Endothelial cell of umbilical vein (primary cell): ENCODE data around the gene RUNX2. TPM values are rescaled to one million over a fixed set of nuclear protein-coding genes. Genes with fewer than 3 reads are reported as not detected.

Experiments
- BruUV-seq: library from RNA; stranded (reverse); fragments of 400-500 nt; replicated peaks from 2 replicates; lab custom pipeline; 2021; lab: Mats Ljungman, UMichigan
- CTCF ChIA-PET: fragments of 300-600, 350-600 bp; sonication (Branson Sonifier 250); formaldehyde crosslinking; loops from one replicate; lab custom pipeline; 2021; ENCODE audit warnings: antibody characterized with exemption, inconsistent platforms; lab: Charles Lee
- POLR2A ChIA-PET: fragments of 300-600, 350-600 bp; sonication (Branson Sonifier 250); formaldehyde crosslinking; loops from one replicate; lab custom pipeline; 2021; ENCODE audit warnings: antibody characterized with exemption, inconsistent platforms; lab: Charles Lee
- DNase-seq: peaks from one replicate; pipeline ENCODE4 v3.0.0-alpha.2; 2011; ENCODE audit warnings: low read depth, low spot score
- FAIRE-seq: peaks from 2 replicates; lab custom pipeline; 2011; peaks lifted over from hg19 to GRCh38; lab: Jason Lieb, UNC
- H2AFZ ChIP-seq: 2 replicates; pipeline ENCODE4 v1.6.0; 2012; ENCODE audit warnings: low read depth, low read length, control low read depth, inconsistent platforms
- H3K27ac ChIP-seq: 2 replicates; pipeline ENCODE4 v1.5.1; 2011; ENCODE audit warnings: low read depth, mild to moderate bottlenecking, control low read depth, low read length, moderate library complexity; ENCODE audit not compliant: insufficient read depth
- H3K27me3 ChIP-seq, 2 experiments: 2 replicates each; pipeline versions ENCODE4 v1.6.0 to v1.6.1; 2011; ENCODE audit warnings: low read length in 2 of 2, mixed read lengths in 1 of 2; ENCODE audit not compliant: control insufficient read depth in 2 of 2, insufficient read depth in 2 of 2
- H3K36me3 ChIP-seq, 2 experiments: 2 replicates in 1 of 2; 3 replicates in 1 of 2; pipeline ENCODE4 v1.5.1; 2011; ENCODE audit warnings: low read length in 2 of 2, mild to moderate bottlenecking in 1 of 2, moderate library complexity in 1 of 2; ENCODE audit not compliant: control insufficient read depth in 2 of 2, insufficient read depth in 2 of 2; ENCODE audit errors: extremely low read depth in 1 of 2
- H3K4me1 ChIP-seq: 3 replicates; pipeline ENCODE4 v1.5.1; 2011; ENCODE audit warnings: mild to moderate bottlenecking, low read length; ENCODE audit not compliant: control insufficient read depth, insufficient read depth; ENCODE audit errors: extremely low read depth
- H3K4me2 ChIP-seq: 2 replicates; pipeline ENCODE4 v1.6.1; 2011; ENCODE audit warnings: low read length, control low read depth, mixed read lengths; ENCODE audit not compliant: insufficient read depth
- H3K4me3 ChIP-seq, 3 experiments: fragments of 200-600 bp in 1 of 3; sonication (generic), shearing (Covaris generic) in 1 of 3; replicated peaks in 1 of 3; 2 replicates each; pipeline ENCODE4 v1.5.1; 2011 to 2016; ENCODE audit warnings: control low read depth in 3 of 3, low read length in 3 of 3, mild to moderate bottlenecking in 2 of 3, inconsistent platforms in 1 of 3, low read depth in 1 of 3, moderate library complexity in 1 of 3; ENCODE audit not compliant: insufficient read depth in 1 of 3
- H3K79me2 ChIP-seq: 2 replicates; pipeline ENCODE4 v1.6.0; 2012; ENCODE audit warnings: low read length, inconsistent platforms; ENCODE audit not compliant: control insufficient read depth, insufficient read depth
- H3K9ac ChIP-seq: replicated peaks from 2 replicates; pipeline ENCODE3; 2011; ENCODE audit warnings: low read length, control low read depth; ENCODE audit not compliant: insufficient read depth; ENCODE audit errors: extremely low read depth
- H3K9me1 ChIP-seq: replicated peaks from 3 replicates; pipeline ENCODE4 v1.6.0; 2011; ENCODE audit warnings: mild to moderate bottlenecking, low read length; ENCODE audit not compliant: control insufficient read depth, insufficient read depth; ENCODE audit errors: extremely low read depth
- H3K9me3 ChIP-seq: replicated peaks from 2 replicates; pipeline ENCODE4 v1.5.1; 2012; ENCODE audit warnings: low read length, inconsistent platforms; ENCODE audit not compliant: control insufficient read depth, insufficient read depth
- H4K20me1 ChIP-seq: replicated peaks from 2 replicates; pipeline ENCODE3; 2011; ENCODE audit warnings: mild to moderate bottlenecking, low read length; ENCODE audit not compliant: control insufficient read depth, insufficient read depth; ENCODE audit errors: extremely low read depth
- EZH2 ChIP-seq: IDR thresholded peaks from 2 replicates; pipeline ENCODE4 v1.6.1; 2012; ENCODE audit warnings: borderline replicate concordance, low read depth, mild to moderate bottlenecking, moderate library complexity, low read length, inconsistent platforms; ENCODE audit not compliant: severe bottlenecking
- FOS ChIP-seq: IDR thresholded peaks from 2 replicates; pipeline ENCODE4 v1.6.1; 2011; ENCODE audit warnings: mild to moderate bottlenecking, low read length, moderate library complexity, borderline replicate concordance; ENCODE audit not compliant: insufficient read depth
- GATA2 ChIP-seq: IDR thresholded peaks from 2 replicates; pipeline ENCODE4 v1.7.0; 2011; ENCODE audit warnings: low read depth, mild to moderate bottlenecking, moderate library complexity, mixed read lengths, low read length; ENCODE audit not compliant: insufficient read length, insufficient read depth
- JUN ChIP-seq: IDR thresholded peaks from 2 replicates; pipeline ENCODE4 v1.6.1; 2011; ENCODE audit warnings: borderline replicate concordance, low read depth; ENCODE audit not compliant: insufficient read length, insufficient read depth
- MYC ChIP-seq: IDR thresholded peaks from one replicate; pipeline ENCODE4 v1.6.1; 2011; ENCODE audit warnings: mild to moderate bottlenecking, low read depth, low read length
- POLR2A ChIP-seq: IDR thresholded peaks from 2 replicates; pipeline ENCODE4 v1.6.1; 2012; ENCODE audit warnings: low read depth, mild to moderate bottlenecking, control low read depth, low read length
- POLR2AphosphoS5 ChIP-seq: IDR thresholded peaks from 2 replicates; pipeline ENCODE4 v1.6.1; 2012; ENCODE audit warnings: low read depth, mild to moderate bottlenecking, control low read depth, low read length, moderate library complexity; ENCODE audit not compliant: insufficient read depth
- dilution Hi-C: fragments of 300-500 bp; cut with MboI; formaldehyde crosslinking; loops from one replicate; pipeline ENCODE4 v1.15.0; 2019; ENCODE audit warnings: low sequenced_read_pairs; ENCODE audit not compliant: extremely low pct_ligation_motif_present
- intact Hi-C: fragments of 100-400 bp; cut with micrococcal nuclease; formaldehyde crosslinking; loops from one replicate; pipeline ENCODE4 v1.10.0; 2022
- polyA plus RNA-seq, 4 experiments: library from polyadenylated mRNA; depleted of rRNA in 3 of 4; stranded (reverse) in 3 of 4; unstranded in 1 of 4; fragments of >200 nt; gene quantifications; 2 replicates each; pipeline versions ENCODE4 v1.2.1 to v1.2.3, GENCODE V29; 2011 to 2012; ENCODE audit warnings: missing spikeins in 1 of 4
- total RNA-seq: library from RNA; stranded (reverse); gene quantifications from 2 replicates; pipeline ENCODE4 v1.2.3, GENCODE V29; 2021
- TF ChIP-seq, protein P1 (sequence below): IDR thresholded peaks from 2 replicates; pipeline ENCODE4 v1.6.1; 2011; ENCODE audit not compliant: insufficient read depth, insufficient read length
- TF ChIP-seq, protein P2 (sequence below), 2 donors: IDR thresholded peaks; 1 replicate in 1 of 2; 2 replicates in 1 of 2; pipeline ENCODE4 v1.5.1; 2011; ENCODE audit warnings: low read length in 2 of 2, mild to moderate bottlenecking in 2 of 2, moderate library complexity in 2 of 2, control low read depth in 1 of 2, inconsistent platforms in 1 of 2, low read depth in 1 of 2; ENCODE audit not compliant: insufficient read depth in 1 of 2; ENCODE audit errors: extremely low read depth in 1 of 2

The RUNX2 gene
- total and polyA plus RNA-seq, 2 donors (not counting 3 experiments of a cell fraction or from before 2014, with no cell fraction given): 0.06 TPM; not detected in 1

DNA sequence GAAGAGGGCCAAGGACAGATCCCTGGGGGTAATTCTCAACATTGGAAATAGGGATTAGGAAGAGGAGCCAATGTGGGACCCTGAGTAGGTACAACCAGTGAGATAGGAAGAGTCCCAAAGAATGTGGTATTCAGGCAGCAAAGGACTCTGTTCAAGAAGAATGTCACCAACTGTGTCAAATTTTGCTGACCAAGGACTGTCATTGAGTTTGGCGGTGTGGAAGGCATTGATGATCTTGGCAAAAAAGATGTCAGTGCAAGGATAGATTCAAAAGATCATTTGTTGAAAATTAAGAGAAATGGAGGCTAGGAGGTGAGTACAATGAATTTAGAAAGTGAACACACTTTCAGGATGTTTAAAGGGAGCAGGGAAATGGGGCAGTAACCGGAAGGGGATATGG is 132.0 kb downstream of the RUNX2 start:
- DNase-seq: no peak
- no peak overlapping the region for H3K4me2 ChIP-seq
- no peaks in the 10 kb centered on the region for H3K79me2 ChIP-seq
- TF ChIP-seq GATA2: no peak
- TF ChIP-seq, protein P1, sequence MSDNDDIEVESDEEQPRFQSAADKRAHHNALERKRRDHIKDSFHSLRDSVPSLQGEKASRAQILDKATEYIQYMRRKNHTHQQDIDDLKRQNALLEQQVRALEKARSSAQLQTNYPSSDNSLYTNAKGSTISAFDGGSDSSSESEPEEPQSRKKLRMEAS: no peak
- no TSS peak for BruUV-seq
- H3K9ac ChIP-seq: no peak overlapping the region
- no peaks in the 10 kb centered on the region for H3K36me3 ChIP-seq
- no peaks in the 10 kb centered on the region for H3K4me1 ChIP-seq
- H2AFZ ChIP-seq: no peak overlapping the region
- no peak for FAIRE-seq
- H3K9me3 ChIP-seq: no peaks in the 10 kb centered on the region
- H3K27ac ChIP-seq: no peak overlapping the region
- intact Hi-C loops (no loop called here), dilution Hi-C loops (no loop called here)
- no peaks in the 10 kb centered on the region for H4K20me1 ChIP-seq
- H3K4me3 ChIP-seq: no peak overlapping the region
- POLR2A ChIA-PET: no interaction called here
- peaks cover 14% of the 10 kb centered on the region in 2 experiments for H3K27me3 ChIP-seq
- CTCF ChIA-PET: no interaction called here
- no peaks in the 10 kb centered on the region for H3K9me1 ChIP-seq

DNA sequence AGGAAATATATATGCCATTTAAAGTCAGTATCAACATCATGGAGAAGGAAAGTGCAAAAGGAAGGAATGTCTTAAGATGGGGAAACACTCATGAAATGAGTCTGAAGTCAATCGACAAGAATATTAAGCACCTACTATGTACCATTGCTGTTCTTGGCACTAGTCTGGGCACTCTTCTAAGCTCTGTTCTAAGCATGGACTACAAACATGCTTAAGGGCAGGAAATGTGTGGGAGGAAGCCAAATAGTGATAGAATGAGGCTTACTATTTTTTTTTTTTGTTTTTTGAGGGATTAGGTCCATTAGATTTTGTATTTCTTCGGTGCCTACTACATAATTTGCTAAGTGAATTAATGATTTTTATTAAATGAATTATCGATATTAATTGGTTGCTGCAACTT is 133.4 kb downstream of the RUNX2 start:
- no peak overlapping the region for H2AFZ ChIP-seq
- H3K36me3 ChIP-seq: no peaks in the 10 kb centered on the region
- no peaks in the 10 kb centered on the region for H3K79me2 ChIP-seq
- H4K20me1 ChIP-seq: no peaks in the 10 kb centered on the region
- TF ChIP-seq FOS (no peak), GATA2 (no peak), MYC (no peak), POLR2A (no peak), POLR2AphosphoS5 (no peak), EZH2 (no peak), JUN (no peak)
- TF ChIP-seq, protein P2, sequence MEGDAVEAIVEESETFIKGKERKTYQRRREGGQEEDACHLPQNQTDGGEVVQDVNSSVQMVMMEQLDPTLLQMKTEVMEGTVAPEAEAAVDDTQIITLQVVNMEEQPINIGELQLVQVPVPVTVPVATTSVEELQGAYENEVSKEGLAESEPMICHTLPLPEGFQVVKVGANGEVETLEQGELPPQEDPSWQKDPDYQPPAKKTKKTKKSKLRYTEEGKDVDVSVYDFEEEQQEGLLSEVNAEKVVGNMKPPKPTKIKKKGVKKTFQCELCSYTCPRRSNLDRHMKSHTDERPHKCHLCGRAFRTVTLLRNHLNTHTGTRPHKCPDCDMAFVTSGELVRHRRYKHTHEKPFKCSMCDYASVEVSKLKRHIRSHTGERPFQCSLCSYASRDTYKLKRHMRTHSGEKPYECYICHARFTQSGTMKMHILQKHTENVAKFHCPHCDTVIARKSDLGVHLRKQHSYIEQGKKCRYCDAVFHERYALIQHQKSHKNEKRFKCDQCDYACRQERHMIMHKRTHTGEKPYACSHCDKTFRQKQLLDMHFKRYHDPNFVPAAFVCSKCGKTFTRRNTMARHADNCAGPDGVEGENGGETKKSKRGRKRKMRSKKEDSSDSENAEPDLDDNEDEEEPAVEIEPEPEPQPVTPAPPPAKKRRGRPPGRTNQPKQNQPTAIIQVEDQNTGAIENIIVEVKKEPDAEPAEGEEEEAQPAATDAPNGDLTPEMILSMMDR (IDR thresholded peaks at IDR 0.05; ENCODE audit: extremely low read depth in 1 of 2, insufficient read depth in 1 of 2, low read depth in 1 of 2, low read length in 2 of 2): no peak
- TF ChIP-seq, protein P1: no peak
- no peak overlapping the region for H3K9ac ChIP-seq
- peaks cover 13 to 14% of the 10 kb centered on the region in 2 experiments for H3K27me3 ChIP-seq
- H3K9me1 ChIP-seq: no peaks in the 10 kb centered on the region
- H3K4me1 ChIP-seq: no peaks in the 10 kb centered on the region
- intact Hi-C loops: no loop called here
- no peak overlapping the region for H3K4me3 ChIP-seq
- no peak for FAIRE-seq
- POLR2A ChIA-PET: no interaction called here
- no peak overlapping the region for H3K4me2 ChIP-seq
- no peak overlapping the region for H3K27ac ChIP-seq
- BruUV-seq: no TSS peak
- CTCF ChIA-PET: interaction anchor here (1.2 kb wide), 1 partner anchor 50 kb away, joined by 3 read pairs; no protein-coding TSS in a partner anchor
- dilution Hi-C loops: no loop called here
- no peaks in the 10 kb centered on the region for H3K9me3 ChIP-seq
- DNase-seq: no peak
